ENCODE data around the gene DENND1A.
"Not testable (repeated sequence)": the region's sequence is repeated elsewhere in the genome, so short reads cannot be mapped to it uniquely, and the experiment has no call there.

Gene DENND1A

GRCh38 chr9:123399803-123400378 lies 530.0 kb downstream of the DENND1A start:
- DNase-seq: no peak

GRCh38 chr9:123398938-123399337 lies 531.0 kb downstream of the DENND1A start:
- DNase-seq: not testable (repeated sequence)

GRCh38 chr9:123397975-123398374 lies 532.0 kb downstream of the DENND1A start:
- DNase-seq: no peak

GRCh38 chr9:123395689-123396511 lies 534.0 kb downstream of the DENND1A start:
- DNase-seq: no peak

- DNase-seq: no peak
Measured at GRCh38 chr9:123395276-123395688, 534.6 kb downstream of the DENND1A start.

- no peak for DNase-seq
Measured at GRCh38 chr9:123394291-123395235, 535.4 kb downstream of the DENND1A start.

- DNase-seq: no peak
Measured at GRCh38 chr9:123392802-123393201, 537.1 kb downstream of the DENND1A start.

- no peak for DNase-seq
Measured at GRCh38 chr9:123391946-123392345, 538.0 kb downstream of the DENND1A start.

GRCh38 chr9:123391233-123391632 lies 538.7 kb downstream of the DENND1A start:
- DNase-seq: no peak

- no peak for DNase-seq
Measured at GRCh38 chr9:123390337-123391135, 539.4 kb downstream of the DENND1A start.

GRCh38 chr9:123389698-123390097 lies 540.2 kb downstream of the DENND1A start:
- DNase-seq: no peak

GRCh38 chr9:123389070-123389469 lies 540.9 kb downstream of the DENND1A start:
- no peak for DNase-seq

GRCh38 chr9:123387686-123388085 lies 542.2 kb downstream of the DENND1A start:
- DNase-seq: no peak

- no peak for DNase-seq
Measured at GRCh38 chr9:123383512-123384170, 546.3 kb downstream of the DENND1A start.

- no peak for DNase-seq
Measured at GRCh38 chr9:123382653-123383511, 547.0 kb downstream of the DENND1A start.

- no peak for DNase-seq
Measured at GRCh38 chr9:123380852-123381705, 548.8 kb downstream of the DENND1A start.

- no peak for DNase-seq
Measured at GRCh38 chr9:123378956-123379660, 550.8 kb downstream of the DENND1A start.

GRCh38 chr9:123378025-123378424 lies 551.9 kb downstream of the DENND1A start:
- no peak for DNase-seq

Measured in HCEC 1CT (cell line).